A549 (cell line): Measurements from ENCODE around the gene LYRM7. TPM values are rescaled to one million over a fixed set of nuclear protein-coding genes. Genes with fewer than 3 reads are reported as not detected.

Source experiments
- ATAC-seq, 2 experiments: fragments of 200-7000 bp in 1 of 2; fragments of >200 bp in 1 of 2; cut with Nextera tagmentation in 1 of 2; cut with Tn5 transposase in 1 of 2; 3 replicates each; pipeline versions ENCODE4 v1.8.0 to v1.9.1; 2018 to 2020; ENCODE audit warnings: mild to moderate bottlenecking in 1 of 2, moderate library complexity in 1 of 2
- CTCF ChIA-PET: fragments of 300-600 bp; sonication (Branson Sonifier 250); formaldehyde crosslinking; extraction: SDS; loops from one replicate; lab custom pipeline; 2021; ENCODE audit warnings: antibody characterized with exemption, inconsistent platforms; lab: Yijun Ruan, JAX
- POLR2A ChIA-PET: fragments of 350-600 bp; formaldehyde crosslinking; extraction: SDS; loops from one replicate; lab custom pipeline; 2021; ENCODE audit warnings: antibody characterized with exemption, inconsistent platforms; lab: Yijun Ruan, JAX
- DNase-seq, 2 experiments: peaks; one replicate each; pipeline versions ENCODE4 v3.0.0 to v3.0.0-alpha.2; 2011 to 2016; ENCODE audit warnings: low read depth in 1 of 2, low spot score in 1 of 2
- FAIRE-seq: peaks from 2 replicates; lab custom pipeline; 2011; peaks lifted over from hg19 to GRCh38; lab: Jason Lieb, UNC
- H3K27ac ChIP-seq, 2 experiments: fragments of >200 bp; sonication (Bioruptor Twin); formaldehyde crosslinking; 3 replicates each; pipeline ENCODE4 v1.5.1; 2016 to 2017
- H3K4me1 ChIP-seq: fragments of >200 bp; sonication (Bioruptor Twin); formaldehyde crosslinking; 3 replicates; pipeline ENCODE4 v1.6.1; 2016
- H3K4me2 ChIP-seq: fragments of >200 bp; sonication (Bioruptor Twin); formaldehyde crosslinking; 3 replicates; pipeline ENCODE4 v1.6.1; 2016
- H3K4me3 ChIP-seq: fragments of >200 bp; sonication (Bioruptor Twin); formaldehyde crosslinking; 3 replicates; pipeline ENCODE4 v1.5.1; 2016
- H3K9me3 ChIP-seq: fragments of >200 bp; sonication (Bioruptor Twin); formaldehyde crosslinking; 3 replicates; pipeline ENCODE4 v1.6.1; 2016
- CBX8 ChIP-seq: fragments of 200-600 bp; sonication (generic); IDR thresholded peaks from 2 replicates; pipeline ENCODE4 v1.6.1; 2016
- E2F6 ChIP-seq: IDR thresholded peaks from 2 replicates; pipeline ENCODE4 v1.6.1; 2012; ENCODE audit warnings: low read depth, borderline replicate concordance
- ELK1 ChIP-seq: fragments of 150-350 bp; IDR thresholded peaks from 2 replicates; pipeline ENCODE4 v1.6.1; 2014; ENCODE audit warnings: low read depth, mild to moderate bottlenecking, low read length
- EP300 ChIP-seq, 2 experiments: fragments of >200 bp; sonication (Bioruptor Twin); formaldehyde crosslinking; IDR thresholded peaks; 2 replicates in 1 of 2; 3 replicates in 1 of 2; pipeline ENCODE4 v1.6.1; 2016 to 2017
- HES2 ChIP-seq: fragments of >200 bp; sonication (Bioruptor Twin); formaldehyde crosslinking; IDR thresholded peaks from 2 replicates; pipeline ENCODE4 v1.6.1; 2016
- HEYL ChIP-seq: fragments of 250-450 bp; sonication (Bioruptor Pico); IDR thresholded peaks from 2 replicates; pipeline ENCODE4 v1.8.0; 2021; ENCODE audit warnings: mild to moderate bottlenecking, moderate library complexity
- HMGXB4 ChIP-seq: fragments of 250-450 bp; sonication (Bioruptor Pico); IDR thresholded peaks from 2 replicates; pipeline ENCODE4 v1.5.0; 2021; ENCODE audit warnings: mild to moderate bottlenecking, moderate library complexity, borderline replicate concordance
- JUN ChIP-seq, 2 experiments: fragments of >200 bp; sonication (Bioruptor Twin); formaldehyde crosslinking; IDR thresholded peaks; 2 replicates in 1 of 2; 3 replicates in 1 of 2; pipeline ENCODE4 v1.6.1; 2016 to 2017
- KDM1A ChIP-seq: fragments of 200-600 bp; sonication (generic); IDR thresholded peaks from 2 replicates; pipeline ENCODE4 v1.6.1; 2016; ENCODE audit warnings: low read depth, mild to moderate bottlenecking
- MYC ChIP-seq: IDR thresholded peaks from 2 replicates; pipeline ENCODE4 v1.6.1; 2012; ENCODE audit warnings: mild to moderate bottlenecking, inconsistent platforms, low read length, improper control_type of control experiment, borderline replicate concordance
- NR3C1 ChIP-seq: fragments of >200 bp; sonication (Bioruptor Twin); formaldehyde crosslinking; IDR thresholded peaks from 3 replicates; pipeline ENCODE4 v1.6.1; 2017
- PBX3 ChIP-seq: IDR thresholded peaks from 2 replicates; pipeline ENCODE4 v1.6.1; 2012
- POLR2A ChIP-seq: IDR thresholded peaks from 2 replicates; pipeline ENCODE4 v1.6.1; 2012; ENCODE audit warnings: mild to moderate bottlenecking, low read length
- RCOR1 ChIP-seq: fragments of 150-350 bp; IDR thresholded peaks from 2 replicates; pipeline ENCODE4 v1.6.1; 2014; ENCODE audit warnings: antibody characterized with exemption, low read length, low read depth
- REST ChIP-seq: fragments of 200-600 bp; sonication (generic); IDR thresholded peaks from 2 replicates; pipeline ENCODE4 v1.6.1; 2016; ENCODE audit warnings: antibody characterized with exemption, mild to moderate bottlenecking, moderate library complexity
- SREBF2 ChIP-seq: fragments of 450-650 bp; IDR thresholded peaks from 2 replicates; pipeline ENCODE4 v1.6.1; 2014; ENCODE audit warnings: mild to moderate bottlenecking, moderate library complexity
- TP53 ChIP-seq: fragments of 250-450 bp; sonication (Bioruptor Pico); IDR thresholded peaks from 2 replicates; pipeline ENCODE4 v1.5.0; 2021; ENCODE audit warnings: mild to moderate bottlenecking, moderate library complexity
- ZNF302 ChIP-seq: fragments of 250-450 bp; sonication (Bioruptor Pico); IDR thresholded peaks from 2 replicates; pipeline ENCODE4 v1.9.0; 2021; ENCODE audit warnings: inconsistent platforms, mild to moderate bottlenecking, moderate library complexity
- ZSCAN20 ChIP-seq: fragments of 250-450 bp; sonication (Bioruptor Pico); IDR thresholded peaks from 2 replicates; pipeline ENCODE4 v1.8.0; 2022; ENCODE audit warnings: mild to moderate bottlenecking, moderate library complexity
- WGBS: methylation state at CpG from one replicate; pipeline ENCODE4 v1.1.6; 2017; ENCODE audit errors: missing lambda C conversion rate; 5-methylcytosine and 5-hydroxymethylcytosine counted together
- polyA plus RNA-seq, 4 experiments: library from polyadenylated mRNA; depleted of rRNA in 3 of 4; stranded (reverse); fragments of >200 nt; fragmentation: RNase III in 1 of 4; extraction: RNeasy Plus Mini Kit Qiagen cat#74134 plus additional on column Dnase treatment in 1 of 4; gene quantifications; 2 replicates in 3 of 4; 3 replicates in 1 of 4; pipeline ENCODE4 v1.2.3, GENCODE V29; 2011 to 2017

LYRM7 gene
- polyA plus RNA-seq, 2 of the 4 experiments (the other 2 are of a cell fraction), result 6.2 to 11.1 TPM

- no peak for TF ChIP-seq PBX3
- no peak for TF ChIP-seq CBX8
- no peak for TF ChIP-seq HMGXB4
These were observed 34.2 kb downstream of the LYRM7 start (continued) for GRCh38 chr5:131204964-131205363.

GRCh38 chr5:131206061-131206460 is 35.3 kb downstream of the LYRM7 start:
- 82% methylated on average over 2 of the region's 2 CpGs for WGBS
- H3K4me2 ChIP-seq, result no peak overlapping the region
- POLR2A ChIA-PET, result no interaction called here

GRCh38 chr5:131206772-131207171 is 36.0 kb downstream of the LYRM7 start:
- ChIA-PET POLR2A (interaction anchor here (0.7 kb wide), 1 partner anchor 57 kb away, joined by 3 read pairs; the partner anchor contains the start of gene CDC42SE2), CTCF (no interaction called here)
- Histone ChIP-seq H3K9me3 (no peaks in the 10 kb centered on the region), H3K4me1 (no peaks in the 10 kb centered on the region), H3K4me3 (no peak overlapping the region), H3K27ac (no peak overlapping the region), H3K4me2 (no peak overlapping the region)
- ATAC-seq (no peak), DNase-seq (no peak), FAIRE-seq (no peak)
- TF ChIP-seq JUN (IDR thresholded peaks at IDR 0.05), result no peak
- TF ChIP-seq E2F6, result no peak
- no peak for TF ChIP-seq REST
- no peak for TF ChIP-seq NR3C1
- no peak for TF ChIP-seq SREBF2
- TF ChIP-seq EP300 (IDR thresholded peaks at IDR 0.05), result no peak
- no peak for TF ChIP-seq KDM1A
- TF ChIP-seq PBX3, result no peak
- TF ChIP-seq ELK1, result no peak
- WGBS, result 24% methylated on average over 1 of the region's 1 CpG

More at GRCh38 chr5:131206061-131206460, 35.3 kb downstream of the LYRM7 start:
- H3K4me1 ChIP-seq, result no peaks in the 10 kb centered on the region
- CTCF ChIA-PET, result interaction anchor here (1.3 kb wide), 1 partner anchor 10 kb away, joined by 3 read pairs; no protein-coding TSS in a partner anchor
- FAIRE-seq (no peak), ATAC-seq (no peak), DNase-seq (no peak)
- TF ChIP-seq HES2, result no peak
- TF ChIP-seq POLR2A, result no peak
- no peak for TF ChIP-seq ZNF302
- no peak for TF ChIP-seq ZSCAN20
- no peak for TF ChIP-seq E2F6
- no peak for TF ChIP-seq TP53 (CRISPR knock-in tag)
- TF ChIP-seq SREBF2, result no peak
- TF ChIP-seq MYC, result no peak
- no peak for TF ChIP-seq RCOR1
- no peak for TF ChIP-seq HEYL (CRISPR knock-in tag)
- H3K4me3 ChIP-seq, result no peak overlapping the region
- H3K27ac ChIP-seq, result no peak overlapping the region
- H3K9me3 ChIP-seq, result no peaks in the 10 kb centered on the region
